ENCODE data around the gene TRMT2A. TPM values are rescaled to one million over a fixed set of nuclear protein-coding genes. Genes with fewer than 3 reads are reported as not detected.

The TRMT2A gene
- total RNA-seq, 4 donors from 2014 or later, result 16.9 to 38.0 (median 28.2) TPM

GRCh38 chr22:20154602-20155187 is 37.7 kb upstream of the TRMT2A start:
- H3K4me1 ChIP-seq, result no peaks in the 10 kb centered on the region
- peak overlapping the region in 3 of 4 donors; percentile 9 to 39 (median 22) for H3K4me3 ChIP-seq
- intact Hi-C loops (cut with DNase I; ENCODE audit: low total_unique reads), result loop anchor here (5.0 kb wide), 1 partner anchor 113 kb away; the partner anchor contains the start of gene RTN4R
- no peaks in the 10 kb centered on the region for H3K36me3 ChIP-seq
- in situ Hi-C loops (cut with MboI; ENCODE audit: low sequenced_read_pairs in 4 of 4), result loop anchor here (10.0 kb wide), 1 partner anchor 140 kb away; no protein-coding TSS in a partner anchor
- ATAC-seq (no peak), DNase-seq (no peak)
- H3K27me3 ChIP-seq, result no peaks in the 10 kb centered on the region
- TF ChIP-seq POLR2A (IDR thresholded peaks at IDR 0.05) (no peak), CTCF (IDR thresholded peaks at IDR 0.05 in 4 of 5, conservative IDR thresholded peaks at IDR 0.05 in 1 of 5) (no peak)
- H3K9me3 ChIP-seq, result no peaks in the 10 kb centered on the region
- H3K27ac ChIP-seq, result no peak overlapping the region

- no peaks in the 10 kb centered on the region for H3K36me3 ChIP-seq
- no peaks in the 10 kb centered on the region for H3K4me1 ChIP-seq
- ATAC-seq (no peak), DNase-seq (no peak)
- in situ Hi-C loops (cut with MboI; ENCODE audit: low sequenced_read_pairs in 4 of 4) (loop anchor here (10.0 kb wide), 1 partner anchor 141 kb away; no protein-coding TSS in a partner anchor), intact Hi-C loops (cut with DNase I; ENCODE audit: low total_unique reads) (no loop called here)
- TF ChIP-seq POLR2A (IDR thresholded peaks at IDR 0.05) (no peak), CTCF (IDR thresholded peaks at IDR 0.05 in 4 of 5, conservative IDR thresholded peaks at IDR 0.05 in 1 of 5) (no peak)
- H3K27me3 ChIP-seq, result no peaks in the 10 kb centered on the region
- H3K4me3 ChIP-seq, result no peak overlapping the region
- H3K9me3 ChIP-seq, result no peaks in the 10 kb centered on the region
- H3K27ac ChIP-seq, result no peak overlapping the region
Measured at GRCh38 chr22:20153945-20154344, 36.9 kb upstream of the TRMT2A start.

- in situ Hi-C loops (cut with MboI; ENCODE audit: low sequenced_read_pairs in 4 of 4) (loop anchor here (10.0 kb wide), 1 partner anchor 142 kb away; no protein-coding TSS in a partner anchor), intact Hi-C loops (cut with DNase I; ENCODE audit: low total_unique reads) (no loop called here)
- no peak for ATAC-seq
- Histone ChIP-seq H3K27ac (no peak overlapping the region), H3K4me3 (no peak overlapping the region), H3K27me3 (no peaks in the 10 kb centered on the region), H3K9me3 (no peaks in the 10 kb centered on the region), H3K36me3 (no peaks in the 10 kb centered on the region), H3K4me1 (no peaks in the 10 kb centered on the region)
- no peak for TF ChIP-seq POLR2A (IDR thresholded peaks at IDR 0.05)
- no peak for DNase-seq
Measured at GRCh38 chr22:20152464-20152890, 35.5 kb upstream of the TRMT2A start.

- intact Hi-C loops (cut with DNase I; ENCODE audit: low total_unique reads), result no loop called here
Measured at GRCh38 chr22:20151276-20151588, 34.2 kb upstream of the TRMT2A start.

More at GRCh38 chr22:20151276-20151588, 34.2 kb upstream of the TRMT2A start:
- ATAC-seq, result no peak
- Histone ChIP-seq H3K4me1 (no peaks in the 10 kb centered on the region), H3K4me3 (no peak overlapping the region), H3K9me3 (no peaks in the 10 kb centered on the region), H3K27me3 (no peaks in the 10 kb centered on the region), H3K27ac (no peak overlapping the region), H3K36me3 (no peaks in the 10 kb centered on the region)
- TF ChIP-seq POLR2A (IDR thresholded peaks at IDR 0.05) (no peak), CTCF (IDR thresholded peaks at IDR 0.05 in 4 of 5, conservative IDR thresholded peaks at IDR 0.05 in 1 of 5) (no peak)
- in situ Hi-C loops (cut with MboI; ENCODE audit: low sequenced_read_pairs in 4 of 4), result loop anchor here (10.0 kb wide), 1 partner anchor 144 kb away; no protein-coding TSS in a partner anchor
- no peak for DNase-seq
